Upper lobe of right lung (tissue), 1 donor: ENCODE measurements around the gene ATG7. TPM values are rescaled to one million over a fixed set of nuclear protein-coding genes. Genes with fewer than 3 reads are reported as not detected.

ENCODE experiments used
- ATAC-seq: fragments of 200-7000 bp; cut with Tn5 transposase; one replicate; pipeline ENCODE4 v1.9.1; 2020; ENCODE audit warnings: mild to moderate bottlenecking, moderate library complexity
- DNase-seq: peaks from one replicate; pipeline ENCODE4 v3.0.0-alpha.2; 2020
- H3K27ac ChIP-seq: fragments of 200-600 bp; one replicate; pipeline ENCODE4 v1.8.0; 2022
- H3K27me3 ChIP-seq: fragments of 200-600 bp; one replicate; pipeline ENCODE4 v1.8.0; 2022; ENCODE audit warnings: mild to moderate bottlenecking
- H3K36me3 ChIP-seq: fragments of 200-600 bp; one replicate; pipeline ENCODE4 v1.8.0; 2022
- H3K4me1 ChIP-seq: fragments of 200-600 bp; one replicate; pipeline ENCODE4 v1.8.0; 2022
- H3K4me3 ChIP-seq: fragments of 200-600 bp; one replicate; pipeline ENCODE4 v1.8.0; 2022; ENCODE audit warnings: mild to moderate bottlenecking
- H3K9me3 ChIP-seq: fragments of 200-600 bp; one replicate; pipeline ENCODE4 v1.8.0; 2022
- intact Hi-C: fragments of 100-400 bp; cut with DNase I; formaldehyde crosslinking; loops from one replicate; pipeline ENCODE4 v1.11.0; 2022
- long read RNA-seq: library from polyadenylated mRNA; unstranded; transcript quantifications from one replicate; pipeline ENCODE4 v2.0.0, GENCODE V29; 2021
- total RNA-seq: library from RNA; stranded (reverse); fragmentation: NEBNext Ultra II Directional; extraction: Animal tissue kit (Norgen Biotek cat#: 25700); gene quantifications from one replicate; pipeline ENCODE4 v1.2.1, GENCODE V29; 2021
- TF ChIP-seq, protein P1 (sequence below): fragments of 200-600 bp; IDR thresholded peaks from one replicate; pipeline ENCODE4 v1.8.0; 2022; ENCODE audit warnings: antibody characterized with exemption
- donor health status: DM: no; HTN: yes; CAD: no; lungs with severe emphysema.

The ATG7 gene
- total RNA-seq, result 49.9 TPM
- long read RNA-seq, full-length matches to known transcripts, result 15 of 43 reads
- long read RNA-seq, partial matches to known transcripts, result 9 of 43 reads
- long read RNA-seq, other reads (novel, unspliced or antisense), result 19 of 43 reads

- Histone ChIP-seq H3K27me3 (no peaks in the 10 kb centered on the region), H3K27ac (peak within 1 kb of the TSS; percentile 87), H3K4me1 (peaks cover 27% of the 10 kb centered on the region), H3K4me3 (peak within 1 kb of the TSS; percentile 73), H3K9me3 (no peaks in the 10 kb centered on the region), H3K36me3 (no peaks in the 10 kb centered on the region)
- ATAC-seq, result peak; percentile 97
- intact Hi-C loops, result no loop called here
- TF ChIP-seq, protein P1, sequence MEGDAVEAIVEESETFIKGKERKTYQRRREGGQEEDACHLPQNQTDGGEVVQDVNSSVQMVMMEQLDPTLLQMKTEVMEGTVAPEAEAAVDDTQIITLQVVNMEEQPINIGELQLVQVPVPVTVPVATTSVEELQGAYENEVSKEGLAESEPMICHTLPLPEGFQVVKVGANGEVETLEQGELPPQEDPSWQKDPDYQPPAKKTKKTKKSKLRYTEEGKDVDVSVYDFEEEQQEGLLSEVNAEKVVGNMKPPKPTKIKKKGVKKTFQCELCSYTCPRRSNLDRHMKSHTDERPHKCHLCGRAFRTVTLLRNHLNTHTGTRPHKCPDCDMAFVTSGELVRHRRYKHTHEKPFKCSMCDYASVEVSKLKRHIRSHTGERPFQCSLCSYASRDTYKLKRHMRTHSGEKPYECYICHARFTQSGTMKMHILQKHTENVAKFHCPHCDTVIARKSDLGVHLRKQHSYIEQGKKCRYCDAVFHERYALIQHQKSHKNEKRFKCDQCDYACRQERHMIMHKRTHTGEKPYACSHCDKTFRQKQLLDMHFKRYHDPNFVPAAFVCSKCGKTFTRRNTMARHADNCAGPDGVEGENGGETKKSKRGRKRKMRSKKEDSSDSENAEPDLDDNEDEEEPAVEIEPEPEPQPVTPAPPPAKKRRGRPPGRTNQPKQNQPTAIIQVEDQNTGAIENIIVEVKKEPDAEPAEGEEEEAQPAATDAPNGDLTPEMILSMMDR, result no peak
- peak; percentile 99 for DNase-seq
Measured at GRCh38 chr3:11271986-11272904, at the start of gene ATG7. Gene ATG7, plus strand, starts transcription at chr3:11272397. Its CDS starts 26,299 bp downstream, at chr3:11298696.

- Histone ChIP-seq H3K36me3 (no peaks in the 10 kb centered on the region), H3K27me3 (no peaks in the 10 kb centered on the region), H3K4me3 (peak overlapping the region; percentile 53), H3K4me1 (peaks cover 16% of the 10 kb centered on the region), H3K9me3 (no peaks in the 10 kb centered on the region), H3K27ac (no peak overlapping the region)
- TF ChIP-seq, protein P1, result no peak
- intact Hi-C loops, result no loop called here
- no peak for ATAC-seq
- no peak for DNase-seq
Measured at GRCh38 chr3:11224010-11224409, 48.2 kb upstream of the ATG7 start.

- no peak for DNase-seq
Measured at GRCh38 chr3:11224870-11225229, 47.3 kb upstream of the ATG7 start.

DNA sequence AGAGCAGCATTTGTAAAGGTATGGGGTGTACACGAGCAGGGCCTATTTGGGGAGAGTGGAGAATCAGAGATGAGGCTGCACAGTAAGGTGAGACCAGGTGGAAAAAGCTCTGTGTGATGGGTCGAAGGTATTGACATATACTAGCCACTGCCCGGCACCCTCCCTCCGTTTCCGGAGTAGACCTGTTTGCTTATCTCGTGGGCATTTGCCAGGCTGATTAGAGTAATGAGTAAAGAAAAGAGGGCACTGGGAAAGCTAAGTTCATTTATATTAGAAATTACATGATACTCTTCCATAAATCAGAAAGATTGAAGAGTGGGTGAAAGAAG, 46.2 kb upstream of the ATG7 start:
- peak overlapping the region; percentile 53 for H3K4me3 ChIP-seq
- intact Hi-C loops, result no loop called here
- peaks cover 16% of the 10 kb centered on the region for H3K4me1 ChIP-seq
- peak overlapping the region; percentile 87 for H3K27ac ChIP-seq
- peak; percentile 2 for ATAC-seq
- no peaks in the 10 kb centered on the region for H3K27me3 ChIP-seq
- H3K9me3 ChIP-seq, result no peaks in the 10 kb centered on the region
- no peak for DNase-seq
- TF ChIP-seq, protein P1, result no peak
- H3K36me3 ChIP-seq, result no peaks in the 10 kb centered on the region

More at GRCh38 chr3:11224870-11225229, 47.3 kb upstream of the ATG7 start:
- H3K27ac ChIP-seq, result peak overlapping the region; percentile 87
- no peak for ATAC-seq
- peaks cover 16% of the 10 kb centered on the region for H3K4me1 ChIP-seq
- TF ChIP-seq, protein P1, result no peak
- no peaks in the 10 kb centered on the region for H3K36me3 ChIP-seq
- intact Hi-C loops, result no loop called here
- H3K4me3 ChIP-seq, result peak overlapping the region; percentile 53
- H3K27me3 ChIP-seq, result no peaks in the 10 kb centered on the region
- H3K9me3 ChIP-seq, result no peaks in the 10 kb centered on the region

- Histone ChIP-seq H3K4me3 (no peak overlapping the region), H3K4me1 (peaks cover 16% of the 10 kb centered on the region), H3K36me3 (no peaks in the 10 kb centered on the region), H3K27ac (no peak overlapping the region), H3K9me3 (no peaks in the 10 kb centered on the region), H3K27me3 (no peaks in the 10 kb centered on the region)
- TF ChIP-seq, protein P1, result no peak
- ATAC-seq (no peak), DNase-seq (no peak)
- intact Hi-C loops, result no loop called here
Measured at GRCh38 chr3:11228041-11228440, 44.2 kb upstream of the ATG7 start.
